Testis (tissue), 3 donors: ENCODE data around the gene WDFY4. TPM values are rescaled to one million over a fixed set of nuclear protein-coding genes. Genes with fewer than 3 reads are reported as not detected.
A peak's percentile ranks its signal among the peaks of the same experiment; 100 is the strongest.

Experiments used
- DNase-seq: peaks from one replicate; pipeline ENCODE4 v3.0.0-alpha.2; 2019
- H3K27ac ChIP-seq, 2 donors: fragments of 200-600 bp; sonication (generic); one replicate each; pipeline ENCODE4 v1.5.1; 2019
- H3K27me3 ChIP-seq: fragments of 200-600 bp; sonication (generic); one replicate; pipeline ENCODE4 v1.5.1; 2019
- H3K36me3 ChIP-seq: fragments of 200-600 bp; sonication (generic); one replicate; pipeline ENCODE4 v1.5.1; 2017; ENCODE audit warnings: low read depth; ENCODE audit errors: missing control alignments
- H3K4me1 ChIP-seq: fragments of 200-600 bp; sonication (generic); one replicate; pipeline ENCODE4 v1.5.1; 2019
- H3K4me3 ChIP-seq, 2 donors: fragments of 200-600 bp; sonication (generic); one replicate each; pipeline ENCODE4 v1.5.1; 2017 to 2019
- H3K9me3 ChIP-seq: fragments of 200-600 bp; sonication (generic); one replicate; pipeline ENCODE4 v1.5.1; 2017
- CTCF ChIP-seq, 3 experiments: fragments of 450-650 bp in 2 of 3; fragments of 200-600 bp in 1 of 3; sonication (generic) in 1 of 3; IDR thresholded peaks; one replicate each; pipeline ENCODE4 v1.5.1; 2016 to 2019; ENCODE audit warnings: antibody characterized with exemption in 3 of 3, mild to moderate bottlenecking in 2 of 3, moderate library complexity in 1 of 3
- POLR2A ChIP-seq: fragments of 450-650 bp; IDR thresholded peaks from one replicate; pipeline ENCODE4 v1.6.1; 2017; ENCODE audit warnings: antibody characterized with exemption, mild to moderate bottlenecking, moderate library complexity
- WGBS, 2 donors: methylation state at CpG; one replicate each; pipeline ENCODE4 v1.1.5; 2018; 5-methylcytosine and 5-hydroxymethylcytosine counted together
- intact Hi-C: fragments of 100-400 bp; cut with DNase I; formaldehyde crosslinking; loops from one replicate; pipeline ENCODE4 v1.15.1; 2023; ENCODE audit warnings: low total_unique reads
- polyA plus RNA-seq: library from polyadenylated mRNA; stranded (reverse); fragments of 350-450 nt; fragmentation: Illumina TruSeq; extraction: RNeasy Lipid Tissue Mini Kit (QIAGEN cat#74804); gene quantifications from one replicate; pipeline ENCODE4 v1.2.3, GENCODE V29; 2014; ENCODE audit warnings: low read depth, low replicate concordance; ENCODE audit not compliant: insufficient read depth
- total RNA-seq, 2 donors: library from RNA; depleted of rRNA; stranded (reverse); fragments of >200 nt; gene quantifications; one replicate each; pipeline ENCODE4 v1.2.3, GENCODE V29; 2016

The WDFY4 gene
- total and polyA plus RNA-seq, 3 donors from 2014 or later: 10.2 to 21.5 (median 18.4) TPM

DNA sequence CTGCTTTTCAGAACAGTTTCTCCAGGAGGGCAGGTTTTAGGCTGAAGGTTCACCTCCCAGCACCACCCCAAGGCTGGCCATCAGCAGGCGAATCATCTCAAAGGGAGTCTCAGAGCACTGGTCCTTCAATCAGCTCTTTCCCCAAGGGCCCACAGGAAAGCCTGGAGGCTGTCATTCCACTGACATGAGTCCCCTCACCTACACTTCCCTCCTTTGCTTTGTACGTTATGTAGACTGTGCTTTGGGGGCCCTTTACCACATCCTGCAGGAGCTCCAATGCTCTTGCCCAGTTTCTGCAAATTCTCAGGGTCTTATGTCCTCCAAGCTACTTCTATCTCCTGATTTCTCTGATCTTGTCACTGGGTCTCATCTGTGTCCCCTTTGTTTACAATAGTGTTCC is 15.4 kb downstream of the WDFY4 start:
- no peaks in the 10 kb centered on the region for H3K36me3 ChIP-seq
- H3K27me3 ChIP-seq: no peaks in the 10 kb centered on the region
- no peaks in the 10 kb centered on the region for H3K9me3 ChIP-seq
- H3K4me1 ChIP-seq: no peaks in the 10 kb centered on the region
- H3K27ac ChIP-seq: no peak overlapping the region
- no peak overlapping the region for H3K4me3 ChIP-seq
- 69 to 93% methylated on average over 2 of the region's 2 CpGs for WGBS, 2 donors
- intact Hi-C loops: no loop called here
- TF ChIP-seq CTCF (IDR thresholded peaks at IDR 0.05) (no peak), POLR2A (no peak)
- no peak for DNase-seq

GRCh38 chr10:48700493-48700892 is 15.8 kb downstream of the WDFY4 start:
- H3K27me3 ChIP-seq: no peaks in the 10 kb centered on the region
- 86 to 91% methylated on average over 9 of the region's 9 CpGs for WGBS, 2 donors
- no peak overlapping the region for H3K27ac ChIP-seq
- intact Hi-C loops: no loop called here
- no peak for DNase-seq
- no peaks in the 10 kb centered on the region for H3K9me3 ChIP-seq
- no peaks in the 10 kb centered on the region for H3K36me3 ChIP-seq
- TF ChIP-seq CTCF (IDR thresholded peaks at IDR 0.05) (no peak), POLR2A (no peak)
- no peak overlapping the region for H3K4me3 ChIP-seq
- H3K4me1 ChIP-seq: no peaks in the 10 kb centered on the region

GRCh38 chr10:48701139-48701901 is 16.6 kb downstream of the WDFY4 start:
- no peak overlapping the region for H3K27ac ChIP-seq
- intact Hi-C loops: no loop called here
- no peak overlapping the region for H3K4me3 ChIP-seq
- no peaks in the 10 kb centered on the region for H3K4me1 ChIP-seq
- TF ChIP-seq CTCF (IDR thresholded peaks at IDR 0.05): no peak
- no peak for TF ChIP-seq POLR2A
- DNase-seq: no peak
- no peaks in the 10 kb centered on the region for H3K36me3 ChIP-seq
- no peaks in the 10 kb centered on the region for H3K27me3 ChIP-seq
- WGBS, 2 donors: 73 to 76% methylated on average over 8 of the region's 8 CpGs
- H3K9me3 ChIP-seq: no peaks in the 10 kb centered on the region

DNA sequence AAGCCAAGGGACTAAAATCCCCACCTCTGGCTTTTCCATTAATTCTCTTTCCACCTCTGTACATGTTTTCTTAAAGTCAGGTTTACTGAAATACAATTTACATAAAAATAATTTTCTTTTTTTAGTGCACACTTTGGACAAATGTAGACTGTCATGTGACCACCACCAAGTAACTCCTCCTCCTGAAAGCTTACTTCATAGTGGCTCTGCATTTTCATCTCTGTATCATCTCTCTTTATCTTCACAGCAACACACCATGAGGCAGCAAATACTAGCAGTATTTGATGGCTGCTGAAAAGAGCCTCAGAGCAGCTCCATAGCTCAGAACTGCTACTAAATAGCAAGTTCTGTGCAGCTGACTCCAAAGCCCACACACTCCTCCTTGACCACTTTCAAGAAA is 17.3 kb downstream of the WDFY4 start:
- no peaks in the 10 kb centered on the region for H3K4me1 ChIP-seq
- intact Hi-C loops: no loop called here
- no peaks in the 10 kb centered on the region for H3K36me3 ChIP-seq
- no peaks in the 10 kb centered on the region for H3K27me3 ChIP-seq
- H3K4me3 ChIP-seq: no peak overlapping the region
- no peaks in the 10 kb centered on the region for H3K9me3 ChIP-seq
- TF ChIP-seq POLR2A: no peak
- TF ChIP-seq CTCF (IDR thresholded peaks at IDR 0.05): no peak
- peak; percentile 71 for DNase-seq
- H3K27ac ChIP-seq: no peak overlapping the region

DNA sequence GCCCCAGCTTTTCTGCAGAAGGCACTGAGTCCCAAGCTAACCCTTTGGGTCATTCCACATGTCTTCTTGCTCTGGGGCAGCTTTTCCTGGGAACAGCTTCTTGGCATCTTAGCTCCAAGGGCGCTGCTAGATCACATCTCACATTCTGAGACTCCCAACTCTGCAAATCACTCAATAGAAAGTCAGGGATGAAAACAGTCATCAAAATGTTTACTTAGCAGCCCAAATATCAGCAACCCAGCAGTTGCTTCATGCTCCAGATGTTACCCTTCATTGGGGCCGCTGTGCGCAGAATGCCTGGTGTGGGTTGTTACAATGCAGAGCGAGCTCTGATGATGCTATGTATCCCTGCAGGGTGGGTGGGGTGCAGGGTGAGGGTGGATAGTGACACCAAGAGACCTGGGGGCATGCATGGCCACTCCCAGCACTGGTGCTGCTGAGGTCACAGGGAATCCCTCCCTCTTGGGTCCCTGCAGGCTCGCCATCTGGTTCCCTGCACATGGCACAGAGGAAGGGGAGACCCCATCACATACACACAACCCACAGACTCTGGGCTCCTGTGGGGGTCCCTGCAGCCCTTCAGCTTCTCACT is 19.0 kb downstream of the WDFY4 start:
- no peaks in the 10 kb centered on the region for H3K9me3 ChIP-seq
- no peaks in the 10 kb centered on the region for H3K27me3 ChIP-seq
- no peak overlapping the region for H3K4me3 ChIP-seq
- DNase-seq: no peak
- H3K27ac ChIP-seq: no peak overlapping the region
- TF ChIP-seq CTCF (IDR thresholded peaks at IDR 0.05) (no peak), POLR2A (no peak)
- intact Hi-C loops: no loop called here
- WGBS, 2 donors: 88 to 95% methylated on average over 4 to 5 of the region's 5 CpGs
- peaks cover 3% of the 10 kb centered on the region for H3K4me1 ChIP-seq
- H3K36me3 ChIP-seq: no peaks in the 10 kb centered on the region
